Ishikawa (cell line): ENCODE results near the gene MALT1.

Experiments
- CEBPB ChIP-seq: IDR thresholded peaks from 2 replicates; pipeline ENCODE4 v1.6.1; 2012
- CREB1 ChIP-seq: IDR thresholded peaks from 2 replicates; pipeline ENCODE4 v1.6.1; 2012; ENCODE audit warnings: low read depth
- EGR1 ChIP-seq: IDR thresholded peaks from 2 replicates; pipeline ENCODE4 v1.6.1; 2012
- EP300 ChIP-seq: IDR thresholded peaks from 2 replicates; pipeline ENCODE4 v1.6.1; 2012; ENCODE audit warnings: borderline replicate concordance
- FOXM1 ChIP-seq: IDR thresholded peaks from 2 replicates; pipeline ENCODE4 v1.6.1; 2012; ENCODE audit warnings: low read depth, borderline replicate concordance
- NFIC ChIP-seq: IDR thresholded peaks from 2 replicates; pipeline ENCODE4 v1.6.1; 2012
- RAD21 ChIP-seq: IDR thresholded peaks from 2 replicates; pipeline ENCODE4 v1.6.1; 2012; ENCODE audit warnings: low read depth
- TAF1 ChIP-seq: IDR thresholded peaks from 2 replicates; pipeline ENCODE4 v1.6.1; 2012; ENCODE audit warnings: low read depth, mild to moderate bottlenecking
- TCF12 ChIP-seq: IDR thresholded peaks from 2 replicates; pipeline ENCODE4 v1.6.1; 2012; ENCODE audit warnings: low read depth
- TEAD4 ChIP-seq: IDR thresholded peaks from 2 replicates; pipeline ENCODE4 v1.6.1; 2012
- YY1 ChIP-seq: IDR thresholded peaks from 2 replicates; pipeline ENCODE4 v1.6.1; 2012; ENCODE audit warnings: low read depth
- ZBTB7A ChIP-seq: IDR thresholded peaks from 2 replicates; pipeline ENCODE4 v1.6.1; 2012; ENCODE audit warnings: low read depth
- TF ChIP-seq, protein P1 (sequence below): IDR thresholded peaks from 2 replicates; pipeline ENCODE4 v1.6.1; 2012; ENCODE audit warnings: low read depth, mild to moderate bottlenecking
- TF ChIP-seq, protein P2 (sequence below): IDR thresholded peaks from 2 replicates; pipeline ENCODE4 v1.6.1; 2012
- TF ChIP-seq, protein P3 (sequence below): IDR thresholded peaks from 2 replicates; pipeline ENCODE4 v1.6.1; 2012

MALT1 gene

DNA sequence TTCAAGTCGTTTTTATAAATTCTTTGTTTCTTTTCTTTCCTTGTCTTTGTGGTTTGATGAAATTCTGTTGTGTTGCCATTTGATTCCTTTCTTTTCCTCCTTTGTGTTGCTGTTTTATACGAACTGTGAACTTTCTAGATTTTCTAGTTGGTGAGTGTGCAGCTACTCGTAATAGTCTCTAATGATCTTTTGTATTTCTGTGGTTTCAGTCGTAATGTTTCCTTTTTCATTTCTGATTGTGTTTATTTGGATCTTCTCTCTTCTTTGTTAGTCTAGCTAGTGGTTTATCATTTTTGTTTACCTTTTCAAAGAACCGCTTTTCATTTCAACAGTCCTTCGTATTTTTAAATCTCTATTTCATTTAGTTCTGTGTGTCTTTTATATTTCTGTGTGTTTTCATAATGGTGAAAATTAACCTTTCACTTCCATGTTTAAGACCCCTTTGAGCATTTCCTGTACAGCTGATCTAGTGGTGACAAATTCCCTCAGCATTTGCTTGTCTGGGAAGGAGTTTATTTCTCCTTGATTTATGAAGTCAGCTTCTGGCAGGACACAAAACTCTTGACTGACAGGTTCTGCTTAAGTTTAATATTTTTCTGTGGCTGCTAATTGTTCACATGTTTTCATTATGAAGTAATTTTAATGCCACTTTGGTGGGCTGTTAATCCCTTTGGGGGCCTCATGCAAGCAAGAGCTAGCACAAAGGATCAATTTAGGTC, 16.2 kb upstream of the MALT1 start:
- TF ChIP-seq CREB1 (no peak), RAD21 (no peak), ZBTB7A (no peak), FOXM1 (no peak), EP300 (no peak), EGR1 (no peak), CEBPB (no peak), TAF1 (no peak), NFIC (no peak), YY1 (no peak), TEAD4 (no peak), TCF12 (no peak)
- TF ChIP-seq, protein P1, sequence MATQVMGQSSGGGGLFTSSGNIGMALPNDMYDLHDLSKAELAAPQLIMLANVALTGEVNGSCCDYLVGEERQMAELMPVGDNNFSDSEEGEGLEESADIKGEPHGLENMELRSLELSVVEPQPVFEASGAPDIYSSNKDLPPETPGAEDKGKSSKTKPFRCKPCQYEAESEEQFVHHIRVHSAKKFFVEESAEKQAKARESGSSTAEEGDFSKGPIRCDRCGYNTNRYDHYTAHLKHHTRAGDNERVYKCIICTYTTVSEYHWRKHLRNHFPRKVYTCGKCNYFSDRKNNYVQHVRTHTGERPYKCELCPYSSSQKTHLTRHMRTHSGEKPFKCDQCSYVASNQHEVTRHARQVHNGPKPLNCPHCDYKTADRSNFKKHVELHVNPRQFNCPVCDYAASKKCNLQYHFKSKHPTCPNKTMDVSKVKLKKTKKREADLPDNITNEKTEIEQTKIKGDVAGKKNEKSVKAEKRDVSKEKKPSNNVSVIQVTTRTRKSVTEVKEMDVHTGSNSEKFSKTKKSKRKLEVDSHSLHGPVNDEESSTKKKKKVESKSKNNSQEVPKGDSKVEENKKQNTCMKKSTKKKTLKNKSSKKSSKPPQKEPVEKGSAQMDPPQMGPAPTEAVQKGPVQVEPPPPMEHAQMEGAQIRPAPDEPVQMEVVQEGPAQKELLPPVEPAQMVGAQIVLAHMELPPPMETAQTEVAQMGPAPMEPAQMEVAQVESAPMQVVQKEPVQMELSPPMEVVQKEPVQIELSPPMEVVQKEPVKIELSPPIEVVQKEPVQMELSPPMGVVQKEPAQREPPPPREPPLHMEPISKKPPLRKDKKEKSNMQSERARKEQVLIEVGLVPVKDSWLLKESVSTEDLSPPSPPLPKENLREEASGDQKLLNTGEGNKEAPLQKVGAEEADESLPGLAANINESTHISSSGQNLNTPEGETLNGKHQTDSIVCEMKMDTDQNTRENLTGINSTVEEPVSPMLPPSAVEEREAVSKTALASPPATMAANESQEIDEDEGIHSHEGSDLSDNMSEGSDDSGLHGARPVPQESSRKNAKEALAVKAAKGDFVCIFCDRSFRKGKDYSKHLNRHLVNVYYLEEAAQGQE, result no peak
- TF ChIP-seq, protein P2, sequence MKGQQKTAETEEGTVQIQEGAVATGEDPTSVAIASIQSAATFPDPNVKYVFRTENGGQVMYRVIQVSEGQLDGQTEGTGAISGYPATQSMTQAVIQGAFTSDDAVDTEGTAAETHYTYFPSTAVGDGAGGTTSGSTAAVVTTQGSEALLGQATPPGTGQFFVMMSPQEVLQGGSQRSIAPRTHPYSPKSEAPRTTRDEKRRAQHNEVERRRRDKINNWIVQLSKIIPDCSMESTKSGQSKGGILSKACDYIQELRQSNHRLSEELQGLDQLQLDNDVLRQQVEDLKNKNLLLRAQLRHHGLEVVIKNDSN, result no peak
- TF ChIP-seq, protein P3, sequence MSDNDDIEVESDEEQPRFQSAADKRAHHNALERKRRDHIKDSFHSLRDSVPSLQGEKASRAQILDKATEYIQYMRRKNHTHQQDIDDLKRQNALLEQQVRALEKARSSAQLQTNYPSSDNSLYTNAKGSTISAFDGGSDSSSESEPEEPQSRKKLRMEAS, result no peak

DNA sequence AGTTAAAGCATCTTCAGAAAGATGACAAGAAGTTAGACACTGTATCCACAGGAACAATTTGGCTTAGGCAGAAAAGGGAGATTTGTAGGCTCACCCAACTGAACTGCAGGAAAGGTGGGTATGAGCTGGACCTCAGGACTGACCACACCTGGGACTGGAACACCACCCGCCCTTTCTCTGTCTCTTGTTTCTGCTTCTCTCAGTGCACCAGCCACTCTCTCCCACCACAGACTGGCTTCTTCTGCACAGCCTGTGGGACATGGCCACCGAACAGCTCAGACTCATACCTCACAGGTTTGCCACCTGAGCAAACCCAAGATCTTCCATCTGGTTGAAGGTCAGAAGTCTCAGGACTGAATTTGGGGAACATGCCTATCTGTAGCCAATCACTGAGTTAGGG, 14.2 kb upstream of the MALT1 start:
- TF ChIP-seq, protein P3, result no peak
- TF ChIP-seq, protein P2, result no peak
- TF ChIP-seq NFIC (no peak), TCF12 (no peak), FOXM1 (no peak), CEBPB (no peak), TAF1 (no peak), CREB1 (no peak), TEAD4 (no peak), YY1 (no peak)

DNA sequence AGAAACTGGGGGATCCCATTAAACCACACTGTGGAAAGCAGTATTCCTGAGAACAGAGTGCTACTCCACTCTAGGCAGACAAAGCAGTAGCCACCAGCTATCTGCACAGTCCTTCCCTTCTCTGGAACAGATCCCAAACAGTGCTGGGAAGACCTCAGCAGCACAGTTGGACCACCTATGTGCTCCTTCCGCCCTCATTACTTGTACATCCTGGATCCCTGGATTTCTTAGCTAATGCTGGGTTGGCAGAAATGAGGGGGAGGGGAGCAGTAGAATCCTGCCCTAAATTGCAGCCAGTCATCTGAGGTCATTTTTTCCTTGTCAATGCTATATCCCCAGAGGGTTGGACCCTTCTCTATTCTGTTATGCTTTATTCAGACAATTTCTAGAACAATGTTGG, 13.8 kb upstream of the MALT1 start:
- TF ChIP-seq, protein P3, result no peak
- TF ChIP-seq EGR1 (no peak), TEAD4 (no peak), TCF12 (no peak), YY1 (no peak), CEBPB (no peak), FOXM1 (no peak), TAF1 (no peak), NFIC (no peak), EP300 (no peak), ZBTB7A (no peak), CREB1 (no peak), RAD21 (no peak)
- TF ChIP-seq, protein P1, result no peak
- TF ChIP-seq, protein P2, result no peak

DNA sequence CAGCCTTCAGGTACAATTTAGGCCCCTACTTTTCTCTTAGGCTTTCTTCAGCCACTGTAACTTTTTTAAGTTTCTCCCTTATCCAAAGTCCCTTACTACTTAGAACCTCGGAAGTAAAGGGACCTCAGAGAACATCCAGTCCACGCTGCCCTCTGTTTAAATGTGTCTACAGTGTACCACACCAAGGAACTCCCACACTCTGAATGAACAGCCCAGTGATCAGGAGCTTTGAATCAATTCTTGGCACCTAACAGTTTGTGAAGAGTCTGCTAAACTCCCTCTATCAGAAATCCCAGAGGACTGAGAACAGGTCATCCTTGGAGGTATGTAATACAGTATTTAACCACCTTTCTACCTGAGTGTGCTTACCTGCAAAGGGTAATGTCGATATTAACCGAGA, 11.6 kb upstream of the MALT1 start:
- TF ChIP-seq YY1 (no peak), ZBTB7A (no peak), CREB1 (no peak), EGR1 (no peak), TCF12 (no peak), FOXM1 (no peak), RAD21 (no peak), NFIC (no peak)

DNA sequence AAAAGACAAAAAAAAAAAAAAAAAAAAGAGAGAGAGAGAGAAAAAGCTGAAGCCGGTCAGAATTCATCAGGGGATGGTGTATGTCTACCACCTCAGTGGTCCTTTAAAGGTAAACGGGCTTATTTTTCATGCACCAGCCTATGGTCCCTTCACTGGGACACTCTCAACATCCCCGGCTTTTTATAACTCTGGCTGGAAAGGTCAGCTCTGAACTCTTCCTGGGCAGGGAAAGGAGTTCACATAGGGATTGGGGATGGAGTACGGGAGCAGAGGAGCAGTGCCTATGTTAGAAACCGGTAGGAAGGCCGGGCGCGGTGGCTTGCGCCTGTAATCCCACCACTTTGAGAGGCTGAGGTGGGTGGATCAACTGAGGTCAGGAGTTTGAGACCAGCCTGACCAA, 10.3 kb upstream of the MALT1 start:
- TF ChIP-seq, protein P2, result no peak
- TF ChIP-seq EGR1 (no peak), TAF1 (no peak), YY1 (no peak), EP300 (no peak), NFIC (no peak)
- TF ChIP-seq, protein P3, result no peak
